ENCODE measurements around the gene EHBP1.
"Not testable (repeated sequence)": the region's sequence is repeated elsewhere in the genome, so short reads cannot be mapped to it uniquely, and the experiment has no call there.

EHBP1 gene

DNA sequence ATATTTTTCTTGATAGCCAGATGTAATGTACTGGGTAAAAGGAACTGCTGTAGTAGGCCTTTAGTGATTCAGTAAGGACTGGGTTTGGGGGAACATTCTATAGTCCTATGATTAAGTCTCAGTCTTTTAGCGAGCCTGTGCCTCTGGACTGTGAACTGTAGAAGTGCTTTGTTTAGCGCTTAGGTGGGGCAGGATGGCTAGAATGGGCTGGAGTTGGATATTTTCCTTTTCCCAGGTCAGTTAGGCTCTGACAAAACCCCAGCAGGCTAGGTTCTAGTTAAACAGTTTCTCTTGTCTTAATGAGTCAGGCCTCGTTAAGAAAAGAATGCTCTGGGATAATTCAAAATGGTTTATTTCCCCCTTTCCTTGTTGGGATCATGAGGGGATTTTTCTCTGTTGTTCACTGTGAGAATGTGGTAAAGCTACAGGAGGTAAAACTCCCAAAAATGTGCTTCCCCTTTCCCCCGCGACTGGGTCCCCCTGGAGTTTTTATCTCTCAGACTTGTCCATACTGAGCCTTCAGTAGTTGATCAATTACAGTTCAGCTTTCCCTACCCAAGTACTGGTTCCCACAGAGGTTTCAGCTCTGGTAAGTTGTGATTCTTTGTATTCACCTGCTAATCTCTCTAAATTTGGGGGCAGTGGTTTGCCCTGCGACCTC lies 31.5 kb downstream of the EHBP1 start:
- no peak for DNase-seq (ENCODE audit: low spot score)

DNA sequence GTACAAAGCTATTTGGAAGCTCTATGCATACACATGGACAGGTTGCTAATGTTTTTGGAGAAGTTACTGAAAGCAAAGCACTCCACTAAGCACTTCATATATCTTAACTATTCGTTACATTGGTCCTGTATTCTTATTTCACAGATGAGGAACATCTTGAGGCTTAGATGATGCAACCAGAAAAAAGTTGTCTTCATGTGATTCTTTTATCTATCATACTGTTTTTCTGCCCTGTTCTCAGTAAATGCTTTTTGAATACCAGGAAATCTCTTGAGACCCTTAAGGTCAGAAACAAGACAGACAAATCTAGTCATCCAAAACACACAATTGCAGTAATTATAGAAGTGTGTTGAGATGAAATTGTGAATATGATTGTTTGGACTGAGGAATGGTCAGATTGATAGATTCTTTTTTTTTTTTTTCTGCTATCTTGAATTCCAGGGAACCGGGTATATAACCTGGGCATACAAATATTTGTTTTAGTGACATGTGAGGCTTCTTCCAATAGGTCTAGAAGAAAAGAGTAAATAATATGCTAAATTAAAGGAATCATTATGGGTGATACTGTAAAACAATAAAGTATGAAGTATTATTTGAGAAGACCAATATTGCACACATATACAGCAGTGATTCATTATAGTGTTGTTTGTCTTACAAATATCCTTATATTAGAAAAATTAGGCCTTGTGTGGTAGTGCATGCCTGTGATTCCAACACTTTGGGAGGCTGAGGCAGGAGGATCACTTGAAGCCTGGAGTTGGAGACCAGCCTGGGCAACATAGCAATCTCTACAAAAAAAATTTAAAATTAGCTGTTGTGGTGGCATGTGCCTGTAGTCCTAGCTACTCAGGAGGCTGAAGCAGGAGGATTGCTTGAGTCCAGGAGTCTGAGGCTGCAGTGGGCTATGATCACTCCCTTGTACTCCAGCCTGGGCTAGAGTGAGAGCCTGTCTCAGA lies 33.7 kb downstream of the EHBP1 start:
- DNase-seq (ENCODE audit: low spot score) = no peak

DNA sequence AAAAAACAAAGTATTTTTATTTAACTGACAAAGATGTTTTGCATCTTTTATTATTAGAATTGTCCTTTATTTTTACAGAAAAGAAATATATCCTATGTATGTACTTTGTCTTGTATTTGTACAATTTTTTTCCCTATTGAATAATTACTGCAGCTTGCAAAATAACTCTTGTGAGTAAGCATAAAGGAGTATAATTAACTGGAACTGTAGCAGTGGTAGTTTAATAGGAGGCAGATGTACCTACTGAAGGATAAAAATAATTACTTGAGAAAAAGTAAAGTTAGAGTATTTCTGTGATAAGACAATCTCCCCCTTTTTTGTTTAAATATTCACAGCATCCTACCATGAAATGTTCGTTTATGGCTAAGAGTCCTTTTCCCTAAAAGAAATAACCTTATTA lies 34.7 kb downstream of the EHBP1 start:
- no peak for DNase-seq (ENCODE audit: low spot score)

DNA sequence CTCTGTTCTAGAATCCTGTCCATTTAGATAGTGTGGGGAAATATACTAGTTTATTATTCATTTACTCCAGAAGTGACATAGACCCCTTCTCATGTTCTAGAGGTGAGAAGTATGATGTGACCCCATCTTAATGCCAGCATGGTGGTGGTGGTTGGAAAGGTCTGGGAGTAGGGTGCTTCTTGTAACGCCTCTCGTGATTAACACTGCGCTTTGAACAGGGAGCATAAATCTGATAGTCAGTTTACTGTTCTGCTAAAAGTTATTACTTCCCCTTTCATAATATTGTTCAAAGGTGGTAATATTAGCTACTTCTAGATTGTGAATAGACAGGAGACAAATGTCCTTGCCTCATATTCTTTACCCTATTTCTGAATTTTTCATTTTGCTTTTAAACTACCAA lies 35.6 kb downstream of the EHBP1 start:
- no peak for DNase-seq (ENCODE audit: low spot score)

DNA sequence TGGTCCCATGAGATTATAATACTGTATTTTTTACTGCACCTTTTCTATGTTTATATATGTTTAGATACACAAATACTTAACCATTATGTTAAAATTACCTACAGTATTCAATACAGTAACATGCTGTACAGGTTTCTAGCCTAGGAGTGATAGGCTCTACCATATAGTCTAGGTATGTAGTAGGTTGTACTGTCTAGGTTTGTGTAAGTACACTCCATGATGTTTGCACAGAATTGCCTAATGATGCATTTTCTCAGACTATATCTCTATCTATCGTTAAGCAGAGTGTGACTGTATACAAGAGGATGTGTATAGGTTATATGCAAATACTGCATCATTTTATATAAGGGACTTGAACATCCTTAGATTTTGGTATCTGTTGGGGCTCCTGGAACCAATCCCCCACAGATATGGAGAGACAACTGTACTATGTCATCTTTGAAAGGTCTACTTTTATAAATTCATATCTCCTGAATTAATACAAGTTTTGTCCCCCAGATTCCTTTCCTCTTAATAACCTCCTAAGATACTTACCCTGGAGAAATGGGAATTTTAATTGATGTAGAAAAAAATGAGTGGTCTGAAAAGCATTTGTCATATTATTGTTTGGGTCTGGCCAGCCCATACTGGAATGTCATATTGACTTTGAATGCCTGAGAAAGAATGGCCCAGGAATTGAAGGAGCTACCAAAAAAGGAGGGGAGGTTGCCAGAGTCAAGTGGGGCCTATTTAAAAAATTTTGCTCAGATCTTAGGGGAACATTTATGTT lies 36.6 kb downstream of the EHBP1 start:
- DNase-seq (ENCODE audit: low spot score) = no peak

DNA sequence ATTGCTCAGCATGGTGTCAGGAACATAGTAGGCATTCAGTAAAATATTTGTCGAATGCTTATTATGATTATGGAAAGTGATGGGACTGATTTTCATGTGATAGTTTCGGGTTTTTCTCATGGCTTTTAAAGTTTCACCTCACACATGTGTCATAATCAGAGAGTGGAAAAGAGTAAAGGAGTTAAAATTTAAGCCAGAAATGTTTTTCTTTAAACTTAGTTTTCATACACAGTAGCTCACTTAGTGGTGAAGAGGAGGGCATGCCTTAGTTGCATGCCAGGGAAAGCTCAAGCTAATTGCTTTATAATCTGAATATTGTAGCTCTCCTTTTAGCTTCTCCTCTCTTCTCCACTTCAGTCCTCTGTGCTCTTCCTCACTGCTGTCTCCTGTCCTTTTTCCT lies 38.0 kb downstream of the EHBP1 start:
- DNase-seq (ENCODE audit: low spot score) = no peak

DNA sequence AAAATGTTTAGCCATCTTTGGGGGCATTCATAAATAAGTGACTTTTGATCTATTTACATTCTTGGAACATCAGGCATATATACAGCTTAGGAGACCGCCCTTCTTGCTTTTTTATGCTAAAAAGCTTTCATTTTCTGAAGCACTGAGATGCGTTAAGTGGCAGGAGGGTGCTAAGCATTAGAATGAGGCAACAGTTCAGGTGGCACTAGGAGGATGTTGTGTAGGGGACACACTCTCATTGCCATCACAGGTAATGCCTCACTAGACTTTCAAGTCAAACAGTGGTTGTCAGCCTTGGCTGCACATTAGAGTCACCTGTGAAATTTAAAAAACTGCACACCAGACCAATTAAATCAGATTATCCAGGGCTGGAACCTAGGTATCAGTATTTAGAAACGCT lies 39.1 kb downstream of the EHBP1 start:
- DNase-seq (ENCODE audit: low spot score) = no peak

DNA sequence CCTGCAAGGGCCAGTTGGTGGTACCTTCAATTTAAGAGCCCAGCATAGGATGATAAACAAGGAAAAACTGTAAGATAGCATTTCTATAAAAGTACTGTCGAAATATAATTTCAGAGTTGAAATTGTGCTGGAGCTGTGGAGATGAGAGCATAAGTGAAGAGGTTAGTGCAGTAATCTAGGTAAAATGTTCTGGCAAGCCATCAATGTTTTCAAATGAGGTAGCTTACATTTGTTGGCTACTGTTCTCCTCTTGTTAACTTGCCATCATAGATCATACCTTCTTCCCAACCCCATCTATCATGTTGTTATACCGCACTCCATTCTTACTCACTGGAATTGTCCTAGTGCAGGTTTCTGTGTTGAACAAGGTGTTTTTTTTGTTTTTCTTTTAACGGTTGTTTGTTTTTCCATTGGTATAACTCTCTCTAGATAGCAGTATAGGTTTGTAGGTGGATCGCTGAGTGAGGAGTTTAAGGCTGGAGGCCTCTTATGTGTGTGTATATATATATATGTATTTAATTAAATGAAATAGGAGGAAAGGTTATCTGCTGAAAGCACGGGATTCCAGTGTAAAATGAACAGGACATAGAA lies 40.5 kb downstream of the EHBP1 start:
- no peak for DNase-seq (ENCODE audit: low spot score)

DNA sequence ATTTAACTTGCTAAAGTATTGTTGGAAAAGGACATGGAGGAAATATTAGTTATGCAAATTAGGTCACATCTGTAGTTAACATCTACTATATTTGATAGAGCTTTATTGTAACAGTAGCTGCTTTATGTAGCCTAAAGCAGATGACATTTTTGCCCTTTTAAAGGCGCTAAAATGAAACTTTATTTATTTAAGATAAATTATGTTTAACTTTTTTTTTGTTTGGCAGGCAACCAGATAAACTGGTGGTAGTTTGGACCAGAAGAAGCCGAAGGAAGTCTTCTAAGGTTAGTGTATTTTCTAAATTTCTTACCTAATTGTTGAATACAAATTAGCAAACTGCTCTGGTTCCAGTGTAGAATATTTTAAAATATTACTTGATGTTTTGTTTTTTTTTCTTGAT lies 41.7 kb downstream of the EHBP1 start:
- no peak for DNase-seq (ENCODE audit: low spot score)

DNA sequence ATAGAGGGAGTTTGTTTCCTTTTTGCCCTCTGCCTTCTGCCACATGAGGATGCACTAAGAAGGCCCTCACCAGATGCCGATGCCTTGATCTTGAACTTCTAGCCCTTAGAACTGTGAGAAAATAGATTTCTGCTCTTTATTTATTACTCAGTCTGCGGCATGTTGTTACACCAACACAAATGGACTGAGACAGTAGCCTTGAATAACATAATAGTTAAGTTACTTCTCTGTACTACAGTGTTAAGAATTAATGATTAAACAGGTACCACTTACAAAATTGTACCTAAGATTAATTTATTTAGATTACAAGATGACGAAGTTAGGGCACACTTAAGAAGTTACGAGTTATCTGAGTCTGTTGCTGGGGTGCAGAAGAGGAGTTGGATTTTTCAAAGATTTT lies 42.4 kb downstream of the EHBP1 start:
- no peak for DNase-seq (ENCODE audit: low spot score)

DNA sequence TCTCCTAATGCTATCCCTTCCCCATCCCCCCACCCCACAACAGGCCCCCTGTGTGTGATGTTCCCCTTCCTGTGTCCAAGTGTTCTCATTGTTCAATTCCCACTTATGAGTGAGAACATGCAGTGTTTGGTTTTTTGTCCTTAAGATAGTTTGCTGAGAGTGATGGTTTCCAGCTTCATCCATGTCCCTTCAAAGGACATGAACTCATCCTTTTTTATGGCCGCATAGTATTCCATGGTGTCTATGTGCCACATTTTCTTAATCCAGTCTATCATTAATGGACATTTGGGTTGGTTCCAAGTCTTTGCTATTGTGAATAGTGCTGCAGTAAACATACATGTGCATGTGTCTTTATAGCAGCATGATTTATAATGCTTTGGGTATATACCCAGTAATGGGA lies 43.6 kb downstream of the EHBP1 start:
- not testable (repeated sequence) for DNase-seq (ENCODE audit: low spot score)

DNA sequence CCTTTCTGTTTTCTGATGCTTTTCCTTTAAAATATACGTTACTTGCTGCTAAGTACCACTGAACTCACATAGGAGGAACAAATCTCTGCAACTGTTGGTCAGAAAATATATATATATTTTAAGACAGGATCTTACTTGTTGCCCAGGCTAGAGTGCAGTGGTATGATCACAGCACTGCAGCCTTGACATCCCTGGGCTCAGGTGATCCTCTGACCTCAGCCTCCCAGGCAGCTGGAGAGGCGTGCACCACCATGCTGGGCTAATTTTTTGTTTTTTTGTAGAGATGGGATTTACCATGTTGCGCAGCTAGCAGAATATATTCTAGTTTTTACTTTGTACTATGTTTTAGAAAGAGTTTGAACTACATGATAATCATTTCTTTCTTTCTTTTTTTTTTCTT lies 51.5 kb downstream of the EHBP1 start:
- DNase-seq (ENCODE audit: low spot score) = no peak

DNA sequence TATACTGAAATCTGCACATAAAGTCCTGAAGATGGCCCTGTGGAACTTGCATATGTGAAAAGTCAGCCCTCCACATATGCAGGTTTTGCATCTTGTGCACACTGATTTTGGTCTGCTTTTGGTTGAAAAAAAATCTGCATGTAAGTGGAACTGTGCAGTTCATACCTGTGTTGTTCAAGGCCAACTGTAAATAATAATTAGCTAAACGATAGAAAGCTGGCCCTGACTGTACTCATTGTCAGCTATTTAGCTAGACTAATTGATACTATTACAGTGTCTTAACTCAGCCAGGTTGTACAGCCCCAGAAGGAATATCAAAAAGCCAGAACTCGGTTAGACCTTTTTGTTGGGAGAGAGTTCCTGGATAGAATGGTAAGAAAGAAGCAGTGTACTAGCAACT lies 54.5 kb downstream of the EHBP1 start:
- no peak for DNase-seq (ENCODE audit: low spot score)

DNA sequence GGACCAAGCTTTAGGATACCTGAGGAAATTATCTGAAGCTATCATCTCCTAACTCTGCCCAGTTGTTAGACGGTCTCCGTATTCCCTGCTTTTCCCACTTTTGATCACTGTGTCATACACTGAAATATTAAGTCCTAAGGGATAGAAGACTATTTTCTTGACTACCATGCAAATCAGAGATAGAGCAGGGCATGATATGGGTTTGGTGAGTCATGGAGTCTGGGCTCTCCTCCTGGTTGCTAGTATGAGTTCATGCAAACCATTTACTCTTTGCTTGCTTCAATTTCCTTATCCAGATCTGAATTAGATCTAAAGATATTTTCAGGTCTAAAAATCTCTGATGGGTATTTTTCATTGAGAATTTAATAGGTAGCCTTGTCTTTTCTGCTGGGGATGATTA lies 55.0 kb downstream of the EHBP1 start:
- no peak for DNase-seq (ENCODE audit: low spot score)

DNA sequence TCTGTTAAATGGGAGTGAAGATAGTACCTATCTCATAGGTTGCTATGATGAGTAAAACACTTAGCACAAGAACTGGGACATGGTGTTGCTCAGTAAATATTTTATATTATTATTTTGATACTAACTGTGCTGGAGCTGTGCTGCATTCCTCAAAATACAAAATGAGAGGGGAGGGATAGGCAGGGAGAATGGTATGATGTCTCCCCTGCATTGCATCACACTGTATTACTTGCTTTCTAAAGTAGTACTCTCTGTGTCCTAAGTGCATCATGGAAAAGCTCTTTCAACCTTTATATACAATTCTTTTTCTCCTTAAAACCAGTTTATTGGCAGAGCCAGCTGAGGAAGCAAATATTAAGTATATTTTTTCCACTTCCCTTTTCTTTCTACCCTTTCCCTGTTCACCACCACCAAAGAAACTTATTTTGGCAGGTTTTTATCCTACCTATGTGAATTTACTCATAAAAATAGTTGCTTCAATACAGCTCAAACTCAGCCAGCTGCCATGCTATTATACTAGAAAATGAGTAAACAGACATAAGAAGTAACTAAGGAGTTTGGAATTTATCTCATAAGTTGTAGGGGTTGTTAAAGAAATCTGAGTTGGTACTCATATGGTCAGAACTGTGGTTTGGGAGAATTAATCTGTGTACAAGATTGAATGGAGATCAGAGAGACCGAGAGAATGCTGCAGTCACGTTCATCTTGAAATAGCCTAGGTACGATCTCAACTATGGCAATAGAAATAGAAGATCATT lies 60.3 kb downstream of the EHBP1 start:
- no peak for DNase-seq (ENCODE audit: low spot score)

DNA sequence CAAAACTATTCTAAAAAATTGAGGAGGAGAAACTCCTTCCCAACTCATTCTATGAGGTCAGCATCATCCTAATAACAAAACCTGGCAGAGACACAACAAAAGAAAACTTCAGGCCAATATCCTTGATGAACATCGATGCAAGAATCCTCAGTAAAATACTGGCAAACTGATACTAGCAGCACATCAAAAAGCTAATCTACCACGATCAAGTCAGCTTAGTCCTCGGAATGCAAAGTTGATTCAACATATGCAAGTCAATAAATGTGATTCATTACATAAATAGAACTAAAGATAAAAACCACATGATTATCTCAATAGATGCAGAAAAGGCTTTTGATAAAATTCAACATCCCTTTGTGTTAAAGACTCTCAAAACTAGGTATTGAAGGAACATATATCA lies 63.1 kb downstream of the EHBP1 start:
- DNase-seq (ENCODE audit: low spot score) = no peak

DNA sequence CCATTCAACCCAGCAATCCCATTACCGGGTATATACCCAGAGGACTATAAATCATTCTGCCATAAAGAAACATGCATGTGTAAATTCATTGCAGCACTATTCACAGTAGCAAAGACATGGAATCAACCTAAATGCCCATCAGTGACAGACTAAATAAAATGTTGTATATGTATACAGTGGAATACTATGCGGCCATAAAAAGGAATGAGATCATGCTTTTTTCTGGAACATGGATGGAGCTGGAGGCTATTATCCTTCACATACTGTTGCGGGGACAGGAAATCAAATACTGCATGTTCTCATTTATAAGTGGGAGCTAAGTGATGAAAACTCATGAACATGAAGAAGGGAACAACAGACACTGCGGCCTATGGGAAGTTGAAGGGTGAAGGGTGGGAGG lies 65.1 kb downstream of the EHBP1 start:
- DNase-seq (ENCODE audit: low spot score) = no peak

DNA sequence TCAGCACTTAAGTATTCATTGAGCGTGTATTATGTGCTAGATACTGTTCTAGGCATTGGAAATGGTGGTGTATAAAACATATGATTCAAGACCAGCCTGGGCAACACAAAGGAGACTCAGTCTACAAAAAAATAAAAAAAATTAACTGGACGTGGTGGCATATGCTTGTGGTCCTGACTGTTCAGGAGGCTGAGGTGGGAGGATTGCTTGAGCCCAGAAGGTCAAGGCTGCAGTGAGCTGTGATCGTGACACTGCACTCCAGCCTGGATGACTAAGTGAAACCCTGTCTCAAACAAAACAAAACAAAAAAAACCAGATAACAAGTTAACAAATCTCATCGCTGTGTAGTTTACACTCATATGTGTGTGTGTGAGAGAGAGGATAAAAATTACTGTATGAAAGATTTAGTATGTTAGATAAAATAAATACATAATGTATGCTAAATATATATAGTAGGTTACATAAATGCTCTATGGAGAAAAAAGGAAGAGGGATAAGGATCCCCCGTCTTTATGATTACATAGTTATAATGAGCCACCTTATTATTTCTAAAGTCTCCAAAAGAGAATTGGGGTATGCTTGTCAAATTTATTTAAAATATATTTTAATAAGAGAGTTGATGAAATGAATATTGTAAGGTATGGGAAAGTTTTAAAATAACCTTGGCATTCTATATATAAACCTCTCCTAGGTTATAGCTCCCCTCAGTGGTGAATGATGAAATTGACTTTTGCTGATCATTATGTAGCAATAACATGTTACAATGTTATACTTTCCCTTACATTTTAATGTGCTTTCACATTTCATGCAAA lies 69.2 kb downstream of the EHBP1 start:
- DNase-seq (ENCODE audit: low spot score) = no peak

DNA sequence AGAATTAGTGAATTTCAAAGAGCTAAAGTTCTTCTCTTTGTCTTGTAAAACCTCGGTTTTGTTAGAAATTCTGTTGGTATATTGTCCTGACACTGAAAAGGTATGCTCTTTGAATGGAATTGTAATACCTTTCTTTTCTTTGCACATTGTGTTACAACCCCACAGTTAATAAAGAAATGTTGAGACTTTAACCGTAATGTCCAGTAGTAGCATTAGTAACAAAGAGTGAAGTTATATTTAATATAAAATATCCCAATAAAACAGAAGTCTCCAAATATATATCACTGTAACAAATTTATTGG lies 69.8 kb downstream of the EHBP1 start:
- DNase-seq (ENCODE audit: low spot score) = no peak

DNA sequence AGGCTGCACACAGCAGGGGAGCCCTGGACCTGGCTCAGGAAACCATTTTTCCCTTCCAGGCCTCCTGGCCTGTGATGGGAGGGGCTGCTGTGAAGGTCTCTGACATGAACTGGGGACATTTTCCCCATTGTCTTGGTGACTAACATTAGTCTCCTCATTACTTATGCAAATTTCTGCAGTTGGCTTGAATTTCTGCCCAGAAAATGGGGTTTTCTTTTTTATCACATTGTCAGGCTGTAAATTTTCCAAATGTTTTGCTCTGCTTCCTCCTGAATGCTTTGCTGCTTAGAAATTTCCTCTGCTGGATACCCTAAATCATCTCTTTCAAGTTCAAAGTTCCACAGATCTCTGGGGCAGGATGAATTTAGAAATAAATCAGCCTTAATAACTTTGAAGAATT lies 78.2 kb downstream of the EHBP1 start:
- DNase-seq (ENCODE audit: low spot score) = no peak

DNA sequence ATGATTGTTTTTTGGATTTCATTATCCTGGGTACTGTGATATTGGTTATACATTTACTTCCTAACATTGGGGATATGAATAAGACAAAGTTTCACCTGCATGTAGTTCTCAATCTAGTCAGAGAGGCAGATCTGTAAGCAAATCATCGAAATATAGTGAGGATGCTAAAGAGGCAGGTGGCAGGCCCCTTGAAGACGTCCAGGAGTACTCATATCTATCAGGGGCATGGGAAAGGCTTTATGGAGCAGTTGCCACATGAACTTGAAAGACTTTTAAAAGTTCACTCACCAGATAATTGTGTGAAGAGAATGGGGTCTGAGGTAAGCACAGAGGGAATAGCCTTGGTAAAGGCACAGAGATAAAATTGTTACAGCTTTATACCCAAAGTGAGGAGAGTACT lies 78.8 kb downstream of the EHBP1 start:
- no peak for DNase-seq (ENCODE audit: low spot score)
